GM12878 (cell line): ENCODE measurements around the gene TCF7L2. TPM values are rescaled to one million over a fixed set of nuclear protein-coding genes. Genes with fewer than 3 reads are reported as not detected.

Experiments used
- ATAC-seq: fragments of 200-7000 bp; cut with Tn5 transposase; 3 replicates; pipeline ENCODE4 v1.9.1; 2020; ENCODE audit warnings: mild to moderate bottlenecking, moderate library complexity
- BruUV-seq: library from RNA; stranded (reverse); fragments of 400-500 nt; replicated peaks from 2 replicates; lab custom pipeline; 2021; lab: Mats Ljungman, UMichigan
- CTCF ChIA-PET: fragments of 300-600 bp; sonication (Branson Sonifier 250); formaldehyde crosslinking; extraction: SDS; loops from one replicate; lab custom pipeline; 2021; ENCODE audit warnings: inconsistent platforms; lab: Yijun Ruan, JAX
- POLR2A ChIA-PET: fragments of 350-600 bp; formaldehyde crosslinking; extraction: SDS; loops from one replicate; lab custom pipeline; 2021; ENCODE audit warnings: inconsistent platforms; lab: Charles Lee
- RAD21 ChIA-PET: fragments of 300-600 bp; sonication (Branson Sonifier 250); formaldehyde crosslinking; loops from one replicate; lab custom pipeline; 2023; ENCODE audit warnings: antibody characterized with exemption; ENCODE audit not compliant: unreplicated experiment; lab: Charles Lee
- SMC1A ChIA-PET: fragments of 300-600 bp; sonication (Branson Sonifier 250); formaldehyde crosslinking; loops from one replicate; lab custom pipeline; 2023; ENCODE audit not compliant: unreplicated experiment, uncharacterized antibody; lab: Charles Lee
- DNase-seq: peaks from one replicate; pipeline ENCODE4 v3.0.0-alpha.2; 2011; ENCODE audit warnings: low read depth, low spot score
- FAIRE-seq: peaks from 3 replicates; lab custom pipeline; 2011; peaks lifted over from hg19 to GRCh38; lab: Jason Lieb, UNC
- H2AFZ ChIP-seq: 2 replicates; pipeline ENCODE4 v1.6.0; 2011; ENCODE audit warnings: low read depth, low read length, control low read depth; ENCODE audit not compliant: control insufficient read depth
- H3K27ac ChIP-seq: 2 replicates; pipeline ENCODE4 v1.5.1; 2011; ENCODE audit warnings: control low read depth; ENCODE audit not compliant: control insufficient read depth, insufficient read depth
- H3K27me3 ChIP-seq, 2 experiments: replicated peaks in 1 of 2; 2 replicates each; pipeline versions ENCODE4 v1.6.0 to v1.6.1; 2011; ENCODE audit warnings: low read length in 1 of 2; ENCODE audit not compliant: control insufficient read depth in 2 of 2, insufficient read depth in 2 of 2
- H3K36me3 ChIP-seq, 2 experiments: 2 replicates each; pipeline ENCODE4 v1.5.1; 2011; ENCODE audit warnings: low read length in 1 of 2; ENCODE audit not compliant: control insufficient read depth in 2 of 2, insufficient read depth in 2 of 2
- H3K4me1 ChIP-seq: 2 replicates; pipeline ENCODE4 v1.6.1; 2011; ENCODE audit warnings: mild to moderate bottlenecking, low read length, moderate library complexity, mixed read lengths; ENCODE audit not compliant: control insufficient read depth, insufficient read depth
- H3K4me2 ChIP-seq: 2 replicates; pipeline ENCODE4 v1.6.0; 2011; ENCODE audit warnings: control low read depth; ENCODE audit not compliant: control insufficient read depth, insufficient read depth
- H3K4me3 ChIP-seq: fragments of 200-600 bp; sonication (generic); 2 replicates; pipeline ENCODE4 v1.5.1; 2016
- H3K79me2 ChIP-seq: 2 replicates; pipeline ENCODE4 v1.6.0; 2011; ENCODE audit warnings: low read length; ENCODE audit not compliant: control insufficient read depth, insufficient read depth
- H3K9ac ChIP-seq: 2 replicates; pipeline ENCODE4 v1.8.0; 2011; ENCODE audit warnings: low read length, control low read depth, mixed read lengths; ENCODE audit not compliant: control insufficient read depth, insufficient read depth
- H3K9me3 ChIP-seq: replicated peaks from 3 replicates; pipeline ENCODE4 v1.5.1; 2011; ENCODE audit warnings: mild to moderate bottlenecking, low read length; ENCODE audit not compliant: control insufficient read depth, insufficient read depth
- H4K20me1 ChIP-seq: 2 replicates; pipeline ENCODE4 v1.6.0; 2011; ENCODE audit not compliant: control insufficient read depth, insufficient read depth
- ATF7 ChIP-seq: fragments of 450-650 bp; IDR thresholded peaks from 2 replicates; pipeline ENCODE4 v1.6.1; 2016; ENCODE audit warnings: low read depth, mild to moderate bottlenecking
- FOXM1 ChIP-seq: IDR thresholded peaks from 2 replicates; pipeline ENCODE4 v1.6.1; 2012; ENCODE audit warnings: low read depth, mild to moderate bottlenecking, inconsistent platforms, low read length, moderate library complexity
- HDAC6 ChIP-seq: fragments of 200-600 bp; sonication (generic); IDR thresholded peaks from one replicate; pipeline ENCODE4 v1.8.0; 2017; ENCODE audit warnings: antibody characterized with exemption; ENCODE audit not compliant: unreplicated experiment
- KAT2A ChIP-seq: conservative IDR thresholded peaks from 2 replicates; pipeline ENCODE4 v1.6.1; 2011; ENCODE audit warnings: low read depth, low read length; ENCODE audit not compliant: control insufficient read depth
- POU2F2 ChIP-seq: IDR thresholded peaks from 3 replicates; pipeline ENCODE4 v1.6.1; 2011; ENCODE audit warnings: low read depth, mild to moderate bottlenecking, low read length, borderline replicate concordance
- SMAD5 ChIP-seq: IDR thresholded peaks from 2 replicates; pipeline ENCODE4 v1.6.1; 2016; ENCODE audit warnings: antibody characterized with exemption, low read depth
- SUZ12 ChIP-seq: fragments of 200-600 bp; sonication (generic); IDR thresholded peaks from one replicate; pipeline ENCODE4 v1.6.1; 2018; ENCODE audit warnings: antibody characterized with exemption, mild to moderate bottlenecking; ENCODE audit not compliant: unreplicated experiment
- ZBED1 ChIP-seq: IDR thresholded peaks from 2 replicates; pipeline ENCODE4 v1.6.1; 2016; ENCODE audit warnings: borderline replicate concordance
- WGBS: methylation state at CpG from one replicate; pipeline ENCODE4 v1.1.6; 2016; ENCODE audit warnings: low lambda C conversion rate; ENCODE audit not compliant: insufficient replicate concordance, insufficient coverage; ENCODE audit errors: missing lambda C conversion rate; 5-methylcytosine and 5-hydroxymethylcytosine counted together
- in situ Hi-C: fragments of 300-500 bp; cut with MboI; formaldehyde crosslinking; loops from 9 replicates; pipeline ENCODE4 v1.14.3; 2018; ENCODE audit warnings: mixed read lengths
- intact Hi-C: fragments of 100-400 bp; cut with micrococcal nuclease; formaldehyde crosslinking; loops from one replicate; pipeline ENCODE4 v1.14.2; 2022; ENCODE audit not compliant: unreplicated experiment
- polyA plus RNA-seq, 11 experiments: library from polyadenylated mRNA; depleted of rRNA in 4 of 11; unstranded in 6 of 11; stranded (reverse) in 5 of 11; fragments of >200 nt; fragmentation: Nextera tagmentation in 4 of 11; fragmentation: Illumina TruSeq in 1 of 11; extraction: Ambion mirVana in 4 of 11; extraction: Trizol in 1 of 11; gene quantifications; 1 replicate in 1 of 11; 2 replicates in 10 of 11; pipeline versions ENCODE4 v1.2.1 to v1.2.3, GENCODE V29; 2011 to 2016; ENCODE audit warnings: inconsistent platforms in 2 of 11, missing spikeins in 2 of 11, low read depth in 1 of 11
- total RNA-seq, 4 experiments: library from RNA; depleted of rRNA in 3 of 4; stranded (reverse); fragments of >200 nt in 3 of 4; fragmentation: Illumina TruSeq in 1 of 4; extraction: Trizol in 1 of 4; gene quantifications; 2 replicates each; pipeline versions ENCODE4 v1.2.1 to v1.2.3, GENCODE V29; 2013 to 2021
- TF ChIP-seq, protein P1 (sequence below): fragments of 450-650 bp; IDR thresholded peaks from 2 replicates; pipeline ENCODE4 v1.6.1; 2017; ENCODE audit warnings: mild to moderate bottlenecking, moderate library complexity
- TF ChIP-seq, protein P2 (sequence below): IDR thresholded peaks from 2 replicates; pipeline ENCODE4 v1.6.1; 2012; ENCODE audit warnings: improper control_type of control experiment, low read depth, low read length; ENCODE audit not compliant: insufficient replicate concordance
- TF ChIP-seq, protein P3 (sequence below): IDR thresholded peaks from 2 replicates; pipeline ENCODE4 v1.6.1; 2011; ENCODE audit warnings: low read depth, mild to moderate bottlenecking, low read length, moderate library complexity, borderline replicate concordance; ENCODE audit errors: extremely low read depth

TCF7L2 gene
- total and polyA plus RNA-seq, 10 of the 15 experiments (the other 5 are each of a cell fraction or from before 2014, with no cell fraction given), result 0.02 to 1.1 (median 0.35) TPM; not detected in 4

GRCh38 chr10:113035732-113036312, 85.8 kb downstream of the TCF7L2 start:
- H3K27me3 ChIP-seq, result no peaks in the 10 kb centered on the region
- ChIA-PET CTCF (no interaction called here), POLR2A (no interaction called here), SMC1A (interaction anchor here (0.7 kb wide), 1 partner anchor 655 kb away, joined by 3 read pairs; no protein-coding TSS in a partner anchor), RAD21 (no interaction called here)
- H2AFZ ChIP-seq, result no peak overlapping the region
- no TSS peak for BruUV-seq
- no peaks in the 10 kb centered on the region for H4K20me1 ChIP-seq
- DNase-seq (no peak), ATAC-seq (no peak), FAIRE-seq (no peak)
- no peaks in the 10 kb centered on the region for H3K4me1 ChIP-seq
- no peak overlapping the region for H3K27ac ChIP-seq
- H3K9me3 ChIP-seq, result no peaks in the 10 kb centered on the region
- H3K79me2 ChIP-seq, result no peaks in the 10 kb centered on the region
- intact Hi-C loops, result no loop called here
- no peaks in the 10 kb centered on the region for H3K36me3 ChIP-seq
- in situ Hi-C loops, result no loop called here
- no peak overlapping the region for H3K4me2 ChIP-seq
- no peak overlapping the region for H3K4me3 ChIP-seq
- no peak overlapping the region for H3K9ac ChIP-seq
- WGBS, result 54% methylated on average over 5 of the region's 5 CpGs
- no peak for TF ChIP-seq HDAC6
- TF ChIP-seq ZBED1, result no peak
- TF ChIP-seq POU2F2, result no peak
- TF ChIP-seq SUZ12, result no peak
- no peak for TF ChIP-seq FOXM1
- TF ChIP-seq ATF7, result no peak
- TF ChIP-seq, protein P1, sequence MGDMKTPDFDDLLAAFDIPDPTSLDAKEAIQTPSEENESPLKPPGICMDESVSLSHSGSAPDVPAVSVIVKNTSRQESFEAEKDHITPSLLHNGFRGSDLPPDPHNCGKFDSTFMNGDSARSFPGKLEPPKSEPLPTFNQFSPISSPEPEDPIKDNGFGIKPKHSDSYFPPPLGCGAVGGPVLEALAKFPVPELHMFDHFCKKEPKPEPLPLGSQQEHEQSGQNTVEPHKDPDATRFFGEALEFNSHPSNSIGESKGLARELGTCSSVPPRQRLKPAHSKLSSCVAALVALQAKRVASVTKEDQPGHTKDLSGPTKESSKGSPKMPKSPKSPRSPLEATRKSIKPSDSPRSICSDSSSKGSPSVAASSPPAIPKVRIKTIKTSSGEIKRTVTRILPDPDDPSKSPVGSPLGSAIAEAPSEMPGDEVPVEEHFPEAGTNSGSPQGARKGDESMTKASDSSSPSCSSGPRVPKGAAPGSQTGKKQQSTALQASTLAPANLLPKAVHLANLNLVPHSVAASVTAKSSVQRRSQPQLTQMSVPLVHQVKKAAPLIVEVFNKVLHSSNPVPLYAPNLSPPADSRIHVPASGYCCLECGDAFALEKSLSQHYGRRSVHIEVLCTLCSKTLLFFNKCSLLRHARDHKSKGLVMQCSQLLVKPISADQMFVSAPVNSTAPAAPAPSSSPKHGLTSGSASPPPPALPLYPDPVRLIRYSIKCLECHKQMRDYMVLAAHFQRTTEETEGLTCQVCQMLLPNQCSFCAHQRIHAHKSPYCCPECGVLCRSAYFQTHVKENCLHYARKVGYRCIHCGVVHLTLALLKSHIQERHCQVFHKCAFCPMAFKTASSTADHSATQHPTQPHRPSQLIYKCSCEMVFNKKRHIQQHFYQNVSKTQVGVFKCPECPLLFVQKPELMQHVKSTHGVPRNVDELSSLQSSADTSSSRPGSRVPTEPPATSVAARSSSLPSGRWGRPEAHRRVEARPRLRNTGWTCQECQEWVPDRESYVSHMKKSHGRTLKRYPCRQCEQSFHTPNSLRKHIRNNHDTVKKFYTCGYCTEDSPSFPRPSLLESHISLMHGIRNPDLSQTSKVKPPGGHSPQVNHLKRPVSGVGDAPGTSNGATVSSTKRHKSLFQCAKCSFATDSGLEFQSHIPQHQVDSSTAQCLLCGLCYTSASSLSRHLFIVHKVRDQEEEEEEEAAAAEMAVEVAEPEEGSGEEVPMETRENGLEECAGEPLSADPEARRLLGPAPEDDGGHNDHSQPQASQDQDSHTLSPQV, result no peak
- TF ChIP-seq KAT2A, result no peak
- TF ChIP-seq, protein P2, sequence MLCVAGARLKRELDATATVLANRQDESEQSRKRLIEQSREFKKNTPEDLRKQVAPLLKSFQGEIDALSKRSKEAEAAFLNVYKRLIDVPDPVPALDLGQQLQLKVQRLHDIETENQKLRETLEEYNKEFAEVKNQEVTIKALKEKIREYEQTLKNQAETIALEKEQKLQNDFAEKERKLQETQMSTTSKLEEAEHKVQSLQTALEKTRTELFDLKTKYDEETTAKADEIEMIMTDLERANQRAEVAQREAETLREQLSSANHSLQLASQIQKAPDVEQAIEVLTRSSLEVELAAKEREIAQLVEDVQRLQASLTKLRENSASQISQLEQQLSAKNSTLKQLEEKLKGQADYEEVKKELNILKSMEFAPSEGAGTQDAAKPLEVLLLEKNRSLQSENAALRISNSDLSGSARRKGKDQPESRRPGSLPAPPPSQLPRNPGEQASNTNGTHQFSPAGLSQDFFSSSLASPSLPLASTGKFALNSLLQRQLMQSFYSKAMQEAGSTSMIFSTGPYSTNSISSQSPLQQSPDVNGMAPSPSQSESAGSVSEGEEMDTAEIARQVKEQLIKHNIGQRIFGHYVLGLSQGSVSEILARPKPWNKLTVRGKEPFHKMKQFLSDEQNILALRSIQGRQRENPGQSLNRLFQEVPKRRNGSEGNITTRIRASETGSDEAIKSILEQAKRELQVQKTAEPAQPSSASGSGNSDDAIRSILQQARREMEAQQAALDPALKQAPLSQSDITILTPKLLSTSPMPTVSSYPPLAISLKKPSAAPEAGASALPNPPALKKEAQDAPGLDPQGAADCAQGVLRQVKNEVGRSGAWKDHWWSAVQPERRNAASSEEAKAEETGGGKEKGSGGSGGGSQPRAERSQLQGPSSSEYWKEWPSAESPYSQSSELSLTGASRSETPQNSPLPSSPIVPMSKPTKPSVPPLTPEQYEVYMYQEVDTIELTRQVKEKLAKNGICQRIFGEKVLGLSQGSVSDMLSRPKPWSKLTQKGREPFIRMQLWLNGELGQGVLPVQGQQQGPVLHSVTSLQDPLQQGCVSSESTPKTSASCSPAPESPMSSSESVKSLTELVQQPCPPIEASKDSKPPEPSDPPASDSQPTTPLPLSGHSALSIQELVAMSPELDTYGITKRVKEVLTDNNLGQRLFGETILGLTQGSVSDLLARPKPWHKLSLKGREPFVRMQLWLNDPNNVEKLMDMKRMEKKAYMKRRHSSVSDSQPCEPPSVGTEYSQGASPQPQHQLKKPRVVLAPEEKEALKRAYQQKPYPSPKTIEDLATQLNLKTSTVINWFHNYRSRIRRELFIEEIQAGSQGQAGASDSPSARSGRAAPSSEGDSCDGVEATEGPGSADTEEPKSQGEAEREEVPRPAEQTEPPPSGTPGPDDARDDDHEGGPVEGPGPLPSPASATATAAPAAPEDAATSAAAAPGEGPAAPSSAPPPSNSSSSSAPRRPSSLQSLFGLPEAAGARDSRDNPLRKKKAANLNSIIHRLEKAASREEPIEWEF, result no peak
- TF ChIP-seq, protein P3, sequence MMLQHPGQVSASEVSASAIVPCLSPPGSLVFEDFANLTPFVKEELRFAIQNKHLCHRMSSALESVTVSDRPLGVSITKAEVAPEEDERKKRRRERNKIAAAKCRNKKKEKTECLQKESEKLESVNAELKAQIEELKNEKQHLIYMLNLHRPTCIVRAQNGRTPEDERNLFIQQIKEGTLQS, result no peak
- TF ChIP-seq SMAD5, result no peak
